GM18909 (cell line): ENCODE data around the gene NFATC1.

Source experiments
- ATAC-seq: cut with Tn5 transposase; IDR thresholded peaks from one replicate; pipeline ENCODE4 v1.9.1; 2021; ENCODE audit warnings: mild to moderate bottlenecking; ENCODE audit not compliant: unreplicated experiment, poor library complexity

NFATC1 gene

DNA sequence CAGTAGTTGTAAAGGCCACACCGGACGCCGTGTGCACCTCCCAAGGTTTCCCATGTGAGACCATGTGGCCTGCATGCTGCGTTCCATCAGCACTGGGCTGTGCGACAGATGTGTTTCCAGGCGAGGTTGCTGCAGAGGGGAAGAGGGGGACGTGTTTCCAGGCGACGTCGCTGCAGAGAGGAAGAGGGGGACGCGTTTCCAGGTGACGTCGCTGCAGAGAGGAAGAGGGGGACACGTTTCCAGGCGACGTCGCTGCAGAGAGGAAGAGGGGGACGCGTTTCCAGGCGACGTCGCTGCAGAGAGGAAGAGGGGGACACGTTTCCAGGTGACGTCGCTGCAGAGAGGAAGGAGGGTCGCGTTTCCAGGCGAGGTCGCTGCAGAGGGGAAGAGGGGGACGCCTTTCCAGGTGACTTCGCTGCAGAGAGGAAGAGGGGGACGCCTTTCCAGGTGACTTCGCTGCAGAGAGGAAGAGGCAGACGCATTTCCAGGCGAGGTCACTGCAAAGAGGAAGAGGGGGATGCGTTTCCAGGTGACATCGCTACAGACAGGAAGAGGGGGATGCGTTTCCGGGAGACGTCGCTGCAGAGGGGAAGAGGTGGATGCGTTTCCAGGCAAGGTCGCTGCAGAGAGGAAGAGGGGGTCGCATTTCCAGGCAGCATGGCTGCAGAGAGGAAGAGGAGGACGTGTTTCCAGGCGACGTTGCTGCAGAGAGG is 24.5 kb downstream of the NFATC1 start:
- ATAC-seq, result no peak

- ATAC-seq, result no peak
Observed at GRCh38 chr18:79421275-79421857, 25.6 kb downstream of the NFATC1 start.

DNA sequence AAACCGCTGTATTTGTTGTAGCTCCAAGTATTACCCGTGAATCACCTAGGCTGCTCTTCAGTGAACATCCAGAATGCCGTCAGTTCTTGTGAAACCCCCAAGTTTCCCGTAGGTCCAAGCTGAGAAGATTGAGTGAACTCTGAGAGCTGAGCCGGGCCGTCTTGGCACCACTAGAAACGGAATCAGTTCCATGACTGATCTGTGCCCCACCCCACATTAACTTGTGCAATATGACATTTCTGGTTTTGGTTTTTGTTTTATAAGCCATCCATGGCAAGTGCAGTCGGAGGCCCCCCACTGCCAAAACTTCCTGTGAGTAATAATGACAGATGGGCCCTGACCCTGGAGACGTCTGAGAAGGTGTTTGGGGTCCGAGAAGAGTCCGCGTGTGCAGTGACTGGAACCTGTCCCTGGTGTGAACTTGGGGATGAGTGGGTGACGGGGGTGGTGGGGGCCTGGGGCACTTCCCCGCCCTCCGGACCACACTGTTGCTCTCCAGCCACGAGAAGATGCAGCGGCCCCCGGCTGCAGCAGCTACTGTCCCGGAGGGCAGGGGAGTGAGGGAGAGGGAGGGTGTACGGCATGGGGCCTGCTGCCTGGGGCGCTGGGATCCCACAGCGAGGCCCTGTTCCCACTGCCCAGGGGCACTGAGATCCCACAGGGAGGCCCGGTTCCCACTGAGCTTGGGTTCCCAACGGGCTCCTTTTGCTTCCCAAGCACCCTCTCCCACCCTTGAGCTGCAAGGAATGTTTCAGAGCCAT is 26.5 kb downstream of the NFATC1 start:
- peak; percentile 82 for ATAC-seq

- ATAC-seq, result no peak
Observed at GRCh38 chr18:79422783-79423165, 27.0 kb downstream of the NFATC1 start.

GRCh38 chr18:79423211-79424007 is 27.7 kb downstream of the NFATC1 start:
- no peak for ATAC-seq

- no peak for ATAC-seq
Observed at GRCh38 chr18:79424008-79424565, 28.4 kb downstream of the NFATC1 start.

- no peak for ATAC-seq
Observed at GRCh38 chr18:79424880-79425568, 29.3 kb downstream of the NFATC1 start.

GRCh38 chr18:79425569-79425886 is 29.8 kb downstream of the NFATC1 start:
- no peak for ATAC-seq

- no peak for ATAC-seq
Observed at GRCh38 chr18:79426376-79427300, 30.9 kb downstream of the NFATC1 start.

DNA sequence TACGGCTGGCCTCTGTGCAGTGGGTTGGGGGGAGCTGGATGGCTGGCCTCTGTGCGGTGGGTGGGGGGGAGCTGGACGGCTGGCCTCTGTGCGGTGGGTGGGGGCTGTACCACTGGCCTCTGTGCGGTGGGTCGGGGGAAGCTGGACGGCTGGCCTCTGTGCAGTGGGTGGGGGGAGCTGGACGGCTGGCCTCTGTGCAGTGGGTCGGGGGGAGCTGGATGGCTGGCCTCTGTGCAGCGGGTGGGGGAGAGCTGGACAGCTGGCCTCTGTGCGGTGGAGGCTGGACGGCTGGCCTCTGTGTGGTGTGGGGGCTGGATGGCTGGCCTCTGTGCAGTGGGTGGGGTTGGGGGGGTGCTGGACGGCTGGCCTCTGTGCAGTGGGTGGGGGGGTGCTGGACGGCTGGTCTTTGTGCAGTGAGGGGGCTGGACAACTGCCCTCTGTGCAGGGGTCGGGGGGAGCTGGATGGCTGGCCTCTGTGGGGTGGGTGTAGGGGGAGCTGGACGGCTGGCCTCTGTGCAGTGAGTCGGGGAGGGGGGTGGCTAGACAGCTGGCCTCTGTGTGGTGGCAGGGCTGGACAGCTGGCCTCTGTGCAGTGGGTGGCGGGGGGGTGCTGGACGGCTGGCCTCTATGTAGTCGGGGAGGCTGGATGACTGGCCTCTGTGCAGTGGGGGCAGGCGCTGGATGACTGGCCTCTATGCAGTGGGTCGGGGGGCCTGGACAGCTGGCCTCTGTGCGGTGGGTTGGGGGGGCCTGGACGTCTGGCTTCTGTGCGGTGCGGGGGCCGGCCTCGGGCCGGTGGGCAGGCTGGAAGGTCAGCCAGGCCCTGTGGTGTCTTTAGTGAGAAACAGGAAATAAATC is 31.9 kb downstream of the NFATC1 start:
- ATAC-seq, result no peak

DNA sequence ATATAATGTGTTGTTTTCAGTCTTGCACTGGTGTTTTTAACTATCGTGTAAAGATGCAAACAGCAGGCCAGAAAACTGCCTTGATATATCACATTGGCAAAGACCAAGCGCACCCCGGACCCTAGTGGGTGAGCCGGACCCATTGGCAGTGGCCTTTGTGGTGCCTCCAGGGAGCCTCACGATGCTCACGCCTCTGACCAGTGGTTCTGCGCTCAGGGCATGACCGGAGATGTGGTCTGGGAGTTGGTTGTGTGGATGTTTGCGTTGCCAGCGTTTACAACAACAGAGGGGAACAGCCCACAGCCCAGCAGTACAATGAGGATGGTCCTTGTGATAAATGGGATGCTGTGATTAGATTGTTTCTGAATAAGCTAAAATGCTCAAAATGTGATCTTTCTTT is 32.6 kb downstream of the NFATC1 start:
- no peak for ATAC-seq

GRCh38 chr18:79429381-79429780 is 33.7 kb downstream of the NFATC1 start:
- no peak for ATAC-seq

DNA sequence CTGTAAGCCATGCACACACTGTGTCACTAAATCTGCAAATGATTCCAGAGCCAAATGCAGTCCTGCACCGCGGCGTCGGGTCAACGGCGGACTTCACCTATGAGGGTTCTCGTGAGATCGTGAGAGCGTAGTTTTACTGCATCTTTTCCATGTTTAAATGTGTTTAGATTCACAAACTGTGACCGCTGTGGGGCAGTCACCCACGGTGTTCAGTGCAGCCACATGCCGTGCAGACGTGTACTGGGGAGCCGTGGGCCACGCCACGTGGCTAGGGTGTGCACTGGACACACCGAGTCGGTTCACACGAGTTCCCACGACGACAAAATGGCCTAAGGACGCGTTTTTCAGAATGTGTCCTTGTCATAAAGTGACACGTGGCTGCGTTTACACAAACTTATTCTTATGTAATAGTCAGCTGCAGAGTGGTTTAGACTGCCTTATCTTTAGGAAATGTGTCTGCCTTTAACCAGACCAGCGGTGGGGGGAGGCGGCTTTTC is 34.1 kb downstream of the NFATC1 start:
- ATAC-seq, result no peak

GRCh38 chr18:79432376-79433120 is 36.8 kb downstream of the NFATC1 start:
- ATAC-seq, result no peak

DNA sequence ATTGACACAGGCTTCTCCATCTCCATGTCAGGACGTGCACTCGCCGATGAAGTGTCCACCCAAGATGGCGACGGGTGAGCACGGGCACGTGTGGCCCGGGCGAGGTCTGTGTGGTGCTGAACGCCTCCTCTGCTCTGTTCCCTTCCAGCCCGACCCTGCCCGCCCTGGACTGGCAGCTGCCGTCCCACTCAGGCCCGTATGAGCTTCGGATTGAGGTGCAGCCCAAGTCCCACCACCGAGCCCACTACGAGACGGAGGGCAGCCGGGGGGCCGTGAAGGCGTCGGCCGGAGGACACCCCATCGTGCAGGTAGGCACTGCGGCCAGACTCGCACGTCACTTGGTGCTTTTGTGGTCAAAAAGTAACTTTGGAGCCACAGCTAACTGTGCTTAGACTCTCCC is 37.7 kb downstream of the NFATC1 start:
- ATAC-seq, result no peak

DNA sequence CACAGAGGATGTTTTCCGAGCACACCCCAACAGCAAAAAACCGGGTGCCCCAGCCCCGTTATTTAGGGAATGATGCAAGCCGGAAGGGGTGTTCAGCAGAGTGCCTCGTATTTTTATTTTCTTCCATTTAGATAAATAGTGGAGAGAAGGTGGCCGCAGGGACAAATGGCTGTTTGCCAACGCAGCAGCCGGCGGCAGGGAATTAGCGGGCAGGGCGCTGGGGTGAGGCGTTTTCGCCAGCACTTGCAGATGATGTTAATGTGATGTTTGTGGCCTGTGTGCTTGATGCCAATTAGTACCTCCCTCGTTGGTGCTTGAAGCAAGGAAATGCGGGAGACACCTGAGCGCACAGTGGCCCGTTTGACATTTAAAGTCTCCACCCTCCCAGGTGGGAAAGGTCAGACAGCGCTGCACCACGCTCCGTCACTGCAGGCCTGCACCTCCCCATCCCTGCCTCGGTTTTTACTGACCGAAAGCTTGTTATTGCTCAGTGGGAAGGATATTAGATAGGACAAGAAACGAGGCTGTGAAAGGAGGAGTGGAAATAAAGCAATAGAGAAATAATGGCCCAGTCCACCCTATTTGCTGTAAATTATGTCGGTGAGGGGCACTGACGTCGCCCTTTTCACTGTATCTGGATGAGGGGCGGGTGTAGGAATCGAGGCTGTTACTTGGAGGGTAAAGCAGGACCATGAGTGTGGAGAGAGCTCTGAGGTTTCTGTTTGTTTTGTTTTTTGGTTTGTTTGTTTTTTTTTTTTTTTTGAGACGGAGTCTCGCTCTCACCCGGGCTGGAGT is 39.1 kb downstream of the NFATC1 start:
- no peak for ATAC-seq
